SK-N-SH (cell line): Measurements from ENCODE around the gene DUSP5.

Source experiments
- CTCF ChIP-seq: fragments of 200-600 bp; sonication (generic); IDR thresholded peaks from 2 replicates; pipeline ENCODE4 v1.6.1; 2017; ENCODE audit warnings: antibody characterized with exemption, mild to moderate bottlenecking, moderate library complexity
- FOXM1 ChIP-seq: IDR thresholded peaks from 2 replicates; pipeline ENCODE4 v1.4.0; 2012; ENCODE audit warnings: low read depth, mild to moderate bottlenecking
- GABPA ChIP-seq: IDR thresholded peaks from 2 replicates; pipeline ENCODE4 v1.4.0; 2012; ENCODE audit warnings: low read depth, mild to moderate bottlenecking
- MAX ChIP-seq: IDR thresholded peaks from 2 replicates; pipeline ENCODE4 v1.4.0; 2012; ENCODE audit warnings: low read depth

GRCh38 chr10:110547139-110547761 lies 49.5 kb downstream of the DUSP5 start:
- TF ChIP-seq GABPA = no peak
- peak; percentile 87 for TF ChIP-seq CTCF
- no peak for TF ChIP-seq MAX
- TF ChIP-seq FOXM1 = no peak
